ENCODE measurements around the gene CCDC154. TPM values are rescaled to one million over a fixed set of nuclear protein-coding genes. Genes with fewer than 3 reads are reported as not detected.

Gene CCDC154
- total and polyA plus RNA-seq, 9 of the 15 experiments (the other 6 are each of a cell fraction or from before 2014, with no cell fraction given): 0.15 to 1.4 (median 0.20) TPM; not detected in 5

GRCh38 chr16:1493746-1494094 is 49.4 kb upstream of the CCDC154 start:
- ATAC-seq (peak; percentile 50), FAIRE-seq (no peak), DNase-seq (ENCODE audit: extremely low read depth in 1 of 4, low spot score in 3 of 4) (peak in 1 of 4 experiments; percentile 37)
- Histone ChIP-seq H3K36me3 (ENCODE audit: control insufficient read depth, insufficient read depth, low read length) (peaks cover 45% of the 10 kb centered on the region; the same call in 2 of the 3 replicates), H3K9ac (ENCODE audit: insufficient read depth in 1 of 2, low read depth in 2 of 2, low read length in 2 of 2) (peak overlapping the region; percentile 78 to 99), H3K27ac (ENCODE audit: extremely low read depth, low read depth, low read length) (peak overlapping the region; percentile 94), H3K9me3 (replicated peaks; ENCODE audit: control insufficient read depth, insufficient read depth, low read depth, low read length) (no peaks in the 10 kb centered on the region), H3K9me1 (ENCODE audit: control insufficient read depth, insufficient read depth, low read length) (no peaks in the 10 kb centered on the region), H3K27me3 (ENCODE audit: control insufficient read depth in 2 of 2, insufficient read depth in 2 of 2, low read length in 2 of 2) (no peaks in the 10 kb centered on the region), H3K79me2 (ENCODE audit: control insufficient read depth, insufficient read depth, low read length) (peaks cover 32% of the 10 kb centered on the region), H3K4me2 (ENCODE audit: insufficient read depth, low read length) (peak overlapping the region; percentile 87), H4K20me1 (replicated peaks; ENCODE audit: control insufficient read depth, insufficient read depth, low read length) (peaks cover 7% of the 10 kb centered on the region; the same call in 1 of the 2 replicates), H3K4me1 (replicated peaks in 1 of 2; ENCODE audit: control insufficient read depth in 2 of 2, insufficient read depth in 2 of 2, low read length in 2 of 2) (peaks cover 16 to 54% of the 10 kb centered on the region in 2 experiments; a peak in 3 of 5 replicates), H3K4me3 (peak overlapping the region; percentile 92), H2AFZ (ENCODE audit: low read depth, low read length) (peak overlapping the region; percentile 94)
- ChIA-PET POLR2A (interaction anchor here (0.6 to 2.6 kb wide), 8 partner anchors 8 to 801 kb away, joined by 3 to 13 read pairs (median 3); partner anchors contain the start of genes CRAMP1, IFT140 and MAPK8IP3), CTCF (ENCODE audit: low intra/inter-chr PET ratio) (interaction anchor here (0.6 kb wide), 1 partner anchor 120 kb away, joined by 3 read pairs; no protein-coding TSS in a partner anchor)
- BruUV-seq (replicated peaks): TSS peak; percentile 85
- 1% methylated on average over 17 of the region's 30 CpGs for WGBS (ENCODE audit: insufficient coverage, low coverage, missing lambda C conversion rate)
- in situ Hi-C loops (cut with MboI): no loop called here
- intact Hi-C loops (cut with micrococcal nuclease): no loop called here
- TF ChIP-seq ZNF224 (CRISPR knock-in tag; IDR thresholded peaks at IDR 0.05) (no peak), KAT7 (CRISPR knock-in tag; IDR thresholded peaks at IDR 0.05; ENCODE audit: borderline replicate concordance) (0 out of 2 replicates have a peak, but pooled peaks have one; percentile 6), SMAD2 (IDR thresholded peaks at IDR 0.05; ENCODE audit: low read depth, low read length) (no peak), PML (IDR thresholded peaks at IDR 0.05; ENCODE audit: low read length) (no peak), SIN3A (IDR thresholded peaks at IDR 0.05; ENCODE audit: borderline replicate concordance in 2 of 2, control insufficient read depth in 1 of 2, low read depth in 2 of 2, low read length in 2 of 2) (peak in 1 of 2 experiments; percentile 22; a peak in 1 of 4 replicates), NR1H2 (CRISPR knock-in tag; IDR thresholded peaks at IDR 0.05) (no peak), FOXJ3 (CRISPR knock-in tag; IDR thresholded peaks at IDR 0.05) (no peak), E2F6 (IDR thresholded peaks at IDR 0.05; ENCODE audit: borderline replicate concordance in 1 of 2, extremely low read depth in 1 of 2, insufficient read depth in 1 of 2, insufficient read length in 1 of 2, low read depth in 1 of 2, low read length in 1 of 2, poor library complexity in 1 of 2, severe bottlenecking in 1 of 2) (peak; percentile 62 to 92), ZFP91 (CRISPR knock-in tag; IDR thresholded peaks at IDR 0.05) (no peak), CTCF (IDR thresholded peaks at IDR 0.05 in 2 of 3, conservative IDR thresholded peaks at IDR 0.05 in 1 of 3; ENCODE audit: insufficient read depth in 2 of 3, low read depth in 1 of 3, low read length in 3 of 3) (no peak), HMBOX1 (IDR thresholded peaks at IDR 0.05) (no peak), ZNF280B (CRISPR knock-in tag; IDR thresholded peaks at IDR 0.05) (no peak), HOXB6 (CRISPR knock-in tag; IDR thresholded peaks at IDR 0.05; ENCODE audit: borderline replicate concordance) (no peak), ZNF707 (CRISPR knock-in tag; conservative IDR thresholded peaks at IDR 0.05) (no peak)
